ENCODE results near the gene TMEM131L.

The TMEM131L gene

GRCh38 chr4:153542131-153542530 lies 76.0 kb downstream of the TMEM131L start:
- no peaks in the 10 kb centered on the region for H3F3A ChIP-seq (ENCODE audit: low read depth)
- H2AFZ ChIP-seq (ENCODE audit: low read length): no peak overlapping the region
- H3K79me2 ChIP-seq (ENCODE audit: insufficient read depth, low read length): peaks cover 99% of the 10 kb centered on the region
- H3K9me2 ChIP-seq (replicated peaks; ENCODE audit: low read depth, low read length): no peaks in the 10 kb centered on the region
- H3K36me3 ChIP-seq (ENCODE audit: insufficient read depth, low read length): peaks cover 47% of the 10 kb centered on the region; the same call in 1 of the 2 replicates
- no peak overlapping the region for H3K4me2 ChIP-seq (ENCODE audit: low read depth, low read length, poor library complexity, severe bottlenecking)
- no peaks in the 10 kb centered on the region for H3K27me3 ChIP-seq (ENCODE audit: insufficient read depth, low read length, poor library complexity, severe bottlenecking)
- H3K4me1 ChIP-seq (ENCODE audit: insufficient read depth, low read length, poor library complexity, severe bottlenecking): peaks cover 13% of the 10 kb centered on the region
- TF ChIP-seq CTCF (conservative IDR thresholded peaks at IDR 0.05; ENCODE audit: low read length) (no peak), EZH2phosphoT487 (IDR thresholded peaks at IDR 0.05; ENCODE audit: borderline replicate concordance) (no peak)
- H3K4me3 ChIP-seq (ENCODE audit: low read length, poor library complexity, severe bottlenecking): no peak overlapping the region
- H3K9me3 ChIP-seq (ENCODE audit: insufficient read depth, low read depth, low read length): no peaks in the 10 kb centered on the region
- H3K9ac ChIP-seq (ENCODE audit: low read depth, low read length, poor library complexity, severe bottlenecking): no peak overlapping the region
- peaks cover 85% of the 10 kb centered on the region for H4K20me1 ChIP-seq (ENCODE audit: insufficient read depth, low read length, poor library complexity, severe bottlenecking)

GRCh38 chr4:153542834-153543233 lies 76.7 kb downstream of the TMEM131L start:
- Histone ChIP-seq H3K36me3 (ENCODE audit: insufficient read depth, low read length) (peaks cover 42% of the 10 kb centered on the region; the same call in 1 of the 2 replicates), H3K9me3 (ENCODE audit: insufficient read depth, low read depth, low read length) (no peaks in the 10 kb centered on the region), H3K79me2 (ENCODE audit: insufficient read depth, low read length) (peaks cover 99% of the 10 kb centered on the region)

GRCh38 chr4:153543351-153543750 lies 77.2 kb downstream of the TMEM131L start:
- Histone ChIP-seq H3K4me1 (ENCODE audit: insufficient read depth, low read length, poor library complexity, severe bottlenecking) (peaks cover 13% of the 10 kb centered on the region), H2AFZ (ENCODE audit: low read length) (no peak overlapping the region), H3K4me3 (ENCODE audit: low read length, poor library complexity, severe bottlenecking) (no peak overlapping the region), H3F3A (ENCODE audit: low read depth) (no peaks in the 10 kb centered on the region), H3K9me2 (replicated peaks; ENCODE audit: low read depth, low read length) (no peaks in the 10 kb centered on the region), H3K36me3 (ENCODE audit: insufficient read depth, low read length) (peaks cover 37% of the 10 kb centered on the region; the same call in 1 of the 2 replicates), H3K9me3 (ENCODE audit: insufficient read depth, low read depth, low read length) (no peaks in the 10 kb centered on the region), H3K9ac (ENCODE audit: low read depth, low read length, poor library complexity, severe bottlenecking) (no peak overlapping the region), H3K4me2 (ENCODE audit: low read depth, low read length, poor library complexity, severe bottlenecking) (no peak overlapping the region), H3K79me2 (ENCODE audit: insufficient read depth, low read length) (peaks cover 99% of the 10 kb centered on the region), H3K27me3 (ENCODE audit: insufficient read depth, low read length, poor library complexity, severe bottlenecking) (no peaks in the 10 kb centered on the region), H4K20me1 (ENCODE audit: insufficient read depth, low read length, poor library complexity, severe bottlenecking) (peaks cover 83% of the 10 kb centered on the region)
- TF ChIP-seq CTCF (conservative IDR thresholded peaks at IDR 0.05; ENCODE audit: low read length) (no peak), EZH2phosphoT487 (IDR thresholded peaks at IDR 0.05; ENCODE audit: borderline replicate concordance) (no peak)

More at GRCh38 chr4:153542834-153543233, 76.7 kb downstream of the TMEM131L start:
- no peak for TF ChIP-seq EZH2phosphoT487 (IDR thresholded peaks at IDR 0.05; ENCODE audit: borderline replicate concordance)
- peak; percentile 64 for TF ChIP-seq CTCF (conservative IDR thresholded peaks at IDR 0.05; ENCODE audit: low read length)
- H2AFZ ChIP-seq (ENCODE audit: low read length): no peak overlapping the region
- H3K9me2 ChIP-seq (replicated peaks; ENCODE audit: low read depth, low read length): no peaks in the 10 kb centered on the region
- peaks cover 13% of the 10 kb centered on the region for H3K4me1 ChIP-seq (ENCODE audit: insufficient read depth, low read length, poor library complexity, severe bottlenecking)
- no peak overlapping the region for H3K4me2 ChIP-seq (ENCODE audit: low read depth, low read length, poor library complexity, severe bottlenecking)
- no peak overlapping the region for H3K9ac ChIP-seq (ENCODE audit: low read depth, low read length, poor library complexity, severe bottlenecking)
- no peaks in the 10 kb centered on the region for H3F3A ChIP-seq (ENCODE audit: low read depth)
- H3K4me3 ChIP-seq (ENCODE audit: low read length, poor library complexity, severe bottlenecking): no peak overlapping the region
- no peaks in the 10 kb centered on the region for H3K27me3 ChIP-seq (ENCODE audit: insufficient read depth, low read length, poor library complexity, severe bottlenecking)
- H4K20me1 ChIP-seq (ENCODE audit: insufficient read depth, low read length, poor library complexity, severe bottlenecking): peaks cover 83% of the 10 kb centered on the region
